Ureter (tissue), 1 donor: Measurements from ENCODE around the gene SIK3. TPM values are rescaled to one million over a fixed set of nuclear protein-coding genes. Genes with fewer than 3 reads are reported as not detected.

ENCODE experiments used
- DNase-seq: peaks from one replicate; pipeline ENCODE4 v3.0.0-alpha.2; 2020; ENCODE audit warnings: low spot score
- total RNA-seq: library from RNA; stranded (reverse); gene quantifications from one replicate; pipeline ENCODE4 v1.2.4, GENCODE V29; 2023
- donor health status: DM: yes; HTN: yes; CAD: no.

SIK3 gene
- total RNA-seq, 1 donor from 2014 or later: 56.5 TPM

DNA sequence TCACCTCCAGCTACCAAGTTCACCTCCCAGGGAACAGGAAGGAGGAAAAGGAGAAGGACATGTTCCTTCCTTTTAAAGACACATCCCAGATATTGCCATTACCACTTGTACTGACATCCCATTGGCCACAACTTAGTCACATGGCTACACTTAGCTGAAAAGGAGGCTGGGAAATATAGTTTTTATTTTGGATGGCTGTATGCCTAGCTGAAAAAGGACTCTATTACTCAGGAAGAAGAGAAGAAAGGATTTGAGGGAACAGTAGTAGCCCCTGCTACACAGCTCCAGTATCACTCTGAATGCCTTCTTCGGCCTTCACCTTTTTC is 304.5 kb downstream of the SIK3 start:
- no peak for DNase-seq

Other genes with a start within 250 kb of the SIK3 start
- 77.2 TPM for gene PAFAH1B2, start 45.9 kb upstream of the SIK3 start, total RNA-seq
- 36.5 TPM for gene SIDT2, start 80.3 kb upstream of the SIK3 start, total RNA-seq
- gene TAGLN, start 100.9 kb upstream of the SIK3 start, total RNA-seq: 1,521 TPM
- gene PCSK7, start 133.6 kb upstream of the SIK3 start, total RNA-seq: 99.6 TPM
- gene RNF214, start 134.2 kb upstream of the SIK3 start, total RNA-seq: 32.1 TPM
- 9.8 TPM for gene BACE1-AS, start 192.9 kb upstream of the SIK3 start, total RNA-seq
- gene BACE1, start 217.8 kb upstream of the SIK3 start, total RNA-seq: 28.2 TPM
- 49.3 TPM for gene CEP164, start 229.4 kb upstream of the SIK3 start, total RNA-seq